ENCODE data around the gene EFCAB7. TPM values are rescaled to one million over a fixed set of nuclear protein-coding genes. Genes with fewer than 3 reads are reported as not detected.

Gene EFCAB7
- total and polyA plus RNA-seq, 2 of the 8 experiments (the other 6 are each of a cell fraction or from before 2014, with no cell fraction given) = 1.1 to 3.1 TPM

DNA sequence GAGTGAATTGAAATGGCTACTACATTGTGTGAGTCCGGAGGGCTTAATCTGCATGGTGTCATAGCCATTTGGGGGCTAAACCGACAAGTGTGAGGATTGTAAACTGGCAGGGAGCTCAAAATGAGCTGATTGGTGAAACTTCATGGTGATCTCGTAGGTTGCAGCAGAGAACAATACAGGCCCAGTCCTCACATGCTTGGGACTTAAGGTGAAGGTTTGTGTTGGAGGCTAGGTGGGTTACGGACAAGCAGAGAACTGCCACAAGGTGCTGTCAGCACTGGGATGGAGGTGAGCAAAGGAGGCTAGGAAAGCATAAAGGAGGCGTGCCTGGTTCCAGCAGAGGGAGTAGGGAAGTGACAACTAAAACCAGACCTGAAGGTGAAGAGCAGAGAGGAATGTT lies 79.3 kb downstream of the EFCAB7 start (continued):
- TF ChIP-seq, protein P1, sequence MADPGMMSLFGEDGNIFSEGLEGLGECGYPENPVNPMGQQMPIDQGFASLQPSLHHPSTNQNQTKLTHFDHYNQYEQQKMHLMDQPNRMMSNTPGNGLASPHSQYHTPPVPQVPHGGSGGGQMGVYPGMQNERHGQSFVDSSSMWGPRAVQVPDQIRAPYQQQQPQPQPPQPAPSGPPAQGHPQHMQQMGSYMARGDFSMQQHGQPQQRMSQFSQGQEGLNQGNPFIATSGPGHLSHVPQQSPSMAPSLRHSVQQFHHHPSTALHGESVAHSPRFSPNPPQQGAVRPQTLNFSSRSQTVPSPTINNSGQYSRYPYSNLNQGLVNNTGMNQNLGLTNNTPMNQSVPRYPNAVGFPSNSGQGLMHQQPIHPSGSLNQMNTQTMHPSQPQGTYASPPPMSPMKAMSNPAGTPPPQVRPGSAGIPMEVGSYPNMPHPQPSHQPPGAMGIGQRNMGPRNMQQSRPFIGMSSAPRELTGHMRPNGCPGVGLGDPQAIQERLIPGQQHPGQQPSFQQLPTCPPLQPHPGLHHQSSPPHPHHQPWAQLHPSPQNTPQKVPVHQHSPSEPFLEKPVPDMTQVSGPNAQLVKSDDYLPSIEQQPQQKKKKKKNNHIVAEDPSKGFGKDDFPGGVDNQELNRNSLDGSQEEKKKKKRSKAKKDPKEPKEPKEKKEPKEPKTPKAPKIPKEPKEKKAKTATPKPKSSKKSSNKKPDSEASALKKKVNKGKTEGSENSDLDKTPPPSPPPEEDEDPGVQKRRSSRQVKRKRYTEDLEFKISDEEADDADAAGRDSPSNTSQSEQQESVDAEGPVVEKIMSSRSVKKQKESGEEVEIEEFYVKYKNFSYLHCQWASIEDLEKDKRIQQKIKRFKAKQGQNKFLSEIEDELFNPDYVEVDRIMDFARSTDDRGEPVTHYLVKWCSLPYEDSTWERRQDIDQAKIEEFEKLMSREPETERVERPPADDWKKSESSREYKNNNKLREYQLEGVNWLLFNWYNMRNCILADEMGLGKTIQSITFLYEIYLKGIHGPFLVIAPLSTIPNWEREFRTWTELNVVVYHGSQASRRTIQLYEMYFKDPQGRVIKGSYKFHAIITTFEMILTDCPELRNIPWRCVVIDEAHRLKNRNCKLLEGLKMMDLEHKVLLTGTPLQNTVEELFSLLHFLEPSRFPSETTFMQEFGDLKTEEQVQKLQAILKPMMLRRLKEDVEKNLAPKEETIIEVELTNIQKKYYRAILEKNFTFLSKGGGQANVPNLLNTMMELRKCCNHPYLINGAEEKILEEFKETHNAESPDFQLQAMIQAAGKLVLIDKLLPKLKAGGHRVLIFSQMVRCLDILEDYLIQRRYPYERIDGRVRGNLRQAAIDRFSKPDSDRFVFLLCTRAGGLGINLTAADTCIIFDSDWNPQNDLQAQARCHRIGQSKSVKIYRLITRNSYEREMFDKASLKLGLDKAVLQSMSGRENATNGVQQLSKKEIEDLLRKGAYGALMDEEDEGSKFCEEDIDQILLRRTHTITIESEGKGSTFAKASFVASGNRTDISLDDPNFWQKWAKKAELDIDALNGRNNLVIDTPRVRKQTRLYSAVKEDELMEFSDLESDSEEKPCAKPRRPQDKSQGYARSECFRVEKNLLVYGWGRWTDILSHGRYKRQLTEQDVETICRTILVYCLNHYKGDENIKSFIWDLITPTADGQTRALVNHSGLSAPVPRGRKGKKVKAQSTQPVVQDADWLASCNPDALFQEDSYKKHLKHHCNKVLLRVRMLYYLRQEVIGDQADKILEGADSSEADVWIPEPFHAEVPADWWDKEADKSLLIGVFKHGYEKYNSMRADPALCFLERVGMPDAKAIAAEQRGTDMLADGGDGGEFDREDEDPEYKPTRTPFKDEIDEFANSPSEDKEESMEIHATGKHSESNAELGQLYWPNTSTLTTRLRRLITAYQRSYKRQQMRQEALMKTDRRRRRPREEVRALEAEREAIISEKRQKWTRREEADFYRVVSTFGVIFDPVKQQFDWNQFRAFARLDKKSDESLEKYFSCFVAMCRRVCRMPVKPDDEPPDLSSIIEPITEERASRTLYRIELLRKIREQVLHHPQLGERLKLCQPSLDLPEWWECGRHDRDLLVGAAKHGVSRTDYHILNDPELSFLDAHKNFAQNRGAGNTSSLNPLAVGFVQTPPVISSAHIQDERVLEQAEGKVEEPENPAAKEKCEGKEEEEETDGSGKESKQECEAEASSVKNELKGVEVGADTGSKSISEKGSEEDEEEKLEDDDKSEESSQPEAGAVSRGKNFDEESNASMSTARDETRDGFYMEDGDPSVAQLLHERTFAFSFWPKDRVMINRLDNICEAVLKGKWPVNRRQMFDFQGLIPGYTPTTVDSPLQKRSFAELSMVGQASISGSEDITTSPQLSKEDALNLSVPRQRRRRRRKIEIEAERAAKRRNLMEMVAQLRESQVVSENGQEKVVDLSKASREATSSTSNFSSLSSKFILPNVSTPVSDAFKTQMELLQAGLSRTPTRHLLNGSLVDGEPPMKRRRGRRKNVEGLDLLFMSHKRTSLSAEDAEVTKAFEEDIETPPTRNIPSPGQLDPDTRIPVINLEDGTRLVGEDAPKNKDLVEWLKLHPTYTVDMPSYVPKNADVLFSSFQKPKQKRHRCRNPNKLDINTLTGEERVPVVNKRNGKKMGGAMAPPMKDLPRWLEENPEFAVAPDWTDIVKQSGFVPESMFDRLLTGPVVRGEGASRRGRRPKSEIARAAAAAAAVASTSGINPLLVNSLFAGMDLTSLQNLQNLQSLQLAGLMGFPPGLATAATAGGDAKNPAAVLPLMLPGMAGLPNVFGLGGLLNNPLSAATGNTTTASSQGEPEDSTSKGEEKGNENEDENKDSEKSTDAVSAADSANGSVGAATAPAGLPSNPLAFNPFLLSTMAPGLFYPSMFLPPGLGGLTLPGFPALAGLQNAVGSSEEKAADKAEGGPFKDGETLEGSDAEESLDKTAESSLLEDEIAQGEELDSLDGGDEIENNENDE (IDR thresholded peaks at IDR 0.05; ENCODE audit: insufficient replicate concordance, low read length) = no peak
- TF ChIP-seq SAP30 (IDR thresholded peaks at IDR 0.05; ENCODE audit: insufficient read depth, insufficient replicate concordance, low read length) = no peak
- TF ChIP-seq, protein P2, sequence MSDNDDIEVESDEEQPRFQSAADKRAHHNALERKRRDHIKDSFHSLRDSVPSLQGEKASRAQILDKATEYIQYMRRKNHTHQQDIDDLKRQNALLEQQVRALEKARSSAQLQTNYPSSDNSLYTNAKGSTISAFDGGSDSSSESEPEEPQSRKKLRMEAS (IDR thresholded peaks at IDR 0.05) = no peak

Data from H1 (cell line).